HepG2 (cell line): ENCODE results near the gene ANKRD29. TPM values are rescaled to one million over a fixed set of nuclear protein-coding genes. Genes with fewer than 3 reads are reported as not detected.

Experiments
- ATAC-seq: fragments of 200-7000 bp; cut with Tn5 transposase; 3 replicates; pipeline ENCODE4 v1.9.1; 2020; ENCODE audit warnings: mild to moderate bottlenecking, moderate library complexity
- BruUV-seq: library from RNA; stranded (reverse); fragments of 400-500 nt; replicated peaks from 2 replicates; lab custom pipeline; 2021; lab: Mats Ljungman, UMichigan
- CTCF ChIA-PET: fragments of 300-600 bp; formaldehyde crosslinking; extraction: SDS; loops from one replicate; lab custom pipeline; 2021; ENCODE audit warnings: low total read pairs, inconsistent platforms, low intra/inter-chr PET ratio; lab: Yijun Ruan, JAX
- POLR2A ChIA-PET: fragments of 350-600 bp; sonication (Branson Sonifier 250); formaldehyde crosslinking; loops from one replicate; lab custom pipeline; 2020; ENCODE audit warnings: antibody characterized with exemption, inconsistent platforms; lab: Yijun Ruan, JAX
- DNase-seq: peaks from one replicate; pipeline ENCODE4 v3.0.0-alpha.2; 2015; ENCODE audit warnings: low spot score
- FAIRE-seq: peaks from 3 replicates; lab custom pipeline; 2011; peaks lifted over from hg19 to GRCh38; lab: Jason Lieb, UNC
- H2AFZ ChIP-seq: one replicate; pipeline ENCODE4 v1.6.1; 2011; ENCODE audit warnings: low read length, inconsistent platforms
- H3K27ac ChIP-seq: fragments of 300-600 bp; 3 replicates; pipeline ENCODE4 v1.8.0; 2011; ENCODE audit warnings: mixed run types, mild to moderate bottlenecking, mixed read lengths, low read length, inconsistent platforms; ENCODE audit not compliant: insufficient read depth; ENCODE audit errors: extremely low read length
- H3K27me3 ChIP-seq, 2 experiments: fragments of 200-600 bp in 1 of 2; 2 replicates in 1 of 2; 3 replicates in 1 of 2; pipeline versions ENCODE4 v1.6.0 to v1.8.0; 2011; ENCODE audit warnings: low read length in 2 of 2, mild to moderate bottlenecking in 2 of 2, moderate library complexity in 2 of 2, inconsistent platforms in 1 of 2; ENCODE audit not compliant: insufficient read depth in 2 of 2, control insufficient read depth in 1 of 2
- H3K36me3 ChIP-seq, 2 experiments: fragments of 200-600 bp in 1 of 2; replicated peaks in 1 of 2; 2 replicates in 1 of 2; 3 replicates in 1 of 2; pipeline versions ENCODE4 v1.5.1 to v1.8.0; 2011; ENCODE audit warnings: low read length in 2 of 2, inconsistent platforms in 1 of 2; ENCODE audit not compliant: insufficient read depth in 2 of 2, control insufficient read depth in 1 of 2
- H3K4me1 ChIP-seq: 2 replicates; pipeline ENCODE4 v1.5.1; 2012; ENCODE audit warnings: low read length, inconsistent platforms; ENCODE audit not compliant: insufficient read depth
- H3K4me2 ChIP-seq: 2 replicates; pipeline ENCODE4 v1.6.0; 2011; ENCODE audit warnings: low read depth, low read length, inconsistent platforms
- H3K4me3 ChIP-seq, 3 experiments: fragments of 200-600 bp in 1 of 3; sonication (generic), shearing (Covaris generic) in 1 of 3; replicated peaks in 1 of 3; 2 replicates each; pipeline ENCODE4 v1.5.1; 2011 to 2016; ENCODE audit warnings: low read length in 3 of 3, inconsistent platforms in 2 of 3, low read depth in 2 of 3, mild to moderate bottlenecking in 2 of 3, control low read depth in 1 of 3, mixed read lengths in 1 of 3; ENCODE audit not compliant: insufficient read depth in 1 of 3
- H3K79me2 ChIP-seq: one replicate; pipeline ENCODE4 v1.6.1; 2011; ENCODE audit warnings: low read length, inconsistent platforms; ENCODE audit not compliant: insufficient read depth
- H3K9ac ChIP-seq: 2 replicates; pipeline ENCODE4 v1.6.0; 2011; ENCODE audit warnings: mild to moderate bottlenecking, low read depth, low read length, inconsistent platforms; ENCODE audit not compliant: insufficient read depth
- H3K9me3 ChIP-seq: 2 replicates; pipeline ENCODE4 v1.5.1; 2012; ENCODE audit warnings: mild to moderate bottlenecking, low read length
- H4K20me1 ChIP-seq: 2 replicates; pipeline ENCODE4 v1.6.0; 2011; ENCODE audit warnings: inconsistent platforms, mild to moderate bottlenecking, low read length, moderate library complexity; ENCODE audit not compliant: insufficient read depth
- CCDC6 ChIP-seq: sonication (generic); formaldehyde crosslinking; IDR thresholded peaks from 2 replicates; pipeline ENCODE4 v1.8.1; 2022; ENCODE audit warnings: mild to moderate bottlenecking, missing genetic modification reagents, moderate library complexity
- FOXK2 ChIP-seq: fragments of 450-650 bp; IDR thresholded peaks from 2 replicates; pipeline ENCODE4 v1.6.1; 2016
- MAFF ChIP-seq: IDR thresholded peaks from 2 replicates; pipeline ENCODE4 v1.6.1; 2011; ENCODE audit warnings: low read depth, low read length, improper control_type of control experiment
- NR2F6 ChIP-seq, 2 experiments: IDR thresholded peaks; 2 replicates each; pipeline ENCODE4 v1.6.1; 2016; ENCODE audit warnings: antibody characterized with exemption in 1 of 2, mild to moderate bottlenecking in 1 of 2
- RBM39 ChIP-seq: fragments of 200-400 bp; formaldehyde crosslinking; IDR thresholded peaks from one replicate; pipeline ENCODE4 v1.6.1; 2018; ENCODE audit warnings: antibody characterized with exemption, mild to moderate bottlenecking, low read depth, low read length; ENCODE audit not compliant: poor library complexity, severe bottlenecking
- SALL1 ChIP-seq: sonication (generic); formaldehyde crosslinking; IDR thresholded peaks from 2 replicates; pipeline ENCODE4 v1.8.0; 2022; ENCODE audit warnings: mild to moderate bottlenecking, missing genetic modification reagents
- SNRNP70 ChIP-seq: fragments of 200-400 bp; formaldehyde crosslinking; IDR thresholded peaks from 2 replicates; pipeline ENCODE4 v1.6.1; 2017; ENCODE audit warnings: mild to moderate bottlenecking, low read depth, low read length, moderate library complexity
- TARDBP ChIP-seq: sonication (generic); formaldehyde crosslinking; IDR thresholded peaks from 2 replicates; pipeline ENCODE4 v1.8.0; 2022; ENCODE audit warnings: mild to moderate bottlenecking, missing genetic modification reagents
- ZBTB38 ChIP-seq: sonication (generic); formaldehyde crosslinking; IDR thresholded peaks from 2 replicates; pipeline ENCODE4 v1.5.1; 2020; ENCODE audit warnings: mild to moderate bottlenecking, missing genetic modification reagents
- ZBTB8A ChIP-seq: sonication (generic); formaldehyde crosslinking; IDR thresholded peaks from 2 replicates; pipeline ENCODE4 v1.4.0; 2020; ENCODE audit warnings: mild to moderate bottlenecking, low read depth, missing genetic modification reagents, borderline replicate concordance
- ZNF383 ChIP-seq: sonication (generic); formaldehyde crosslinking; IDR thresholded peaks from 2 replicates; pipeline ENCODE4 v1.4.0; 2020; ENCODE audit warnings: missing genetic modification reagents, mild to moderate bottlenecking, borderline replicate concordance
- ZNF572 ChIP-seq: sonication (generic); formaldehyde crosslinking; IDR thresholded peaks from 2 replicates; pipeline ENCODE4 v1.5.1; 2020; ENCODE audit warnings: mild to moderate bottlenecking, missing genetic modification reagents
- ZNF7 ChIP-seq: IDR thresholded peaks from 2 replicates; pipeline ENCODE4 v1.6.1; 2016; ENCODE audit warnings: missing biosample characterization, missing genetic modification reagents
- ZNF709 ChIP-seq: sonication (generic); formaldehyde crosslinking; IDR thresholded peaks from 2 replicates; pipeline ENCODE4 v1.5.0; 2020; ENCODE audit warnings: mild to moderate bottlenecking, missing genetic modification reagents
- ZNF879 ChIP-seq: sonication (generic); formaldehyde crosslinking; IDR thresholded peaks from 2 replicates; pipeline ENCODE4 v1.8.1; 2023; ENCODE audit warnings: missing genetic modification reagents
- WGBS: methylation state at CpG from one replicate; pipeline ENCODE4 v1.1.6; 2017; ENCODE audit warnings: low lambda C conversion rate; 5-methylcytosine and 5-hydroxymethylcytosine counted together
- in situ Hi-C: cut with HindIII; loops from 2 replicates; pipeline ENCODE4 v1.10.0; 2017; ENCODE audit warnings: low pct_unique_long_range_greater_than_20kb; ENCODE audit not compliant: extremely low pct_ligation_motif_present
- intact Hi-C: fragments of 100-400 bp; cut with micrococcal nuclease; formaldehyde crosslinking; loops from one replicate; pipeline ENCODE4 v1.10.0; 2022; ENCODE audit not compliant: unreplicated experiment
- polyA plus RNA-seq, 8 experiments: library from polyadenylated mRNA; depleted of rRNA in 3 of 8; stranded (reverse) in 7 of 8; unstranded in 1 of 8; fragments of >200 nt; fragmentation: Illumina TruSeq in 4 of 8; extraction: Trizol in 4 of 8; gene quantifications; 2 replicates each; pipeline versions ENCODE4 v1.2.1 to v1.2.3, GENCODE V29; 2011 to 2016; ENCODE audit warnings: low read depth in 4 of 8, missing spikeins in 1 of 8, mixed read lengths in 1 of 8; ENCODE audit not compliant: insufficient read depth in 1 of 8
- total RNA-seq, 5 experiments: library from RNA; depleted of rRNA; stranded (reverse); fragments of >200 nt; fragmentation: Illumina TruSeq; extraction: Trizol; gene quantifications; 2 replicates each; pipeline ENCODE4 v1.2.3, GENCODE V29; 2016; ENCODE audit warnings: low read depth in 1 of 5
- TF ChIP-seq, protein P1 (sequence below): sonication (generic); formaldehyde crosslinking; IDR thresholded peaks from 2 replicates; pipeline ENCODE4 v1.4.0; 2020; ENCODE audit warnings: low read depth, mild to moderate bottlenecking, missing genetic modification reagents
- TF ChIP-seq, protein P2 (sequence below): IDR thresholded peaks from 2 replicates; pipeline ENCODE4 v1.6.1; 2016; ENCODE audit warnings: low read depth, control low read depth
- TF ChIP-seq, protein P3 (sequence below): fragments of 450-650 bp; IDR thresholded peaks from 2 replicates; pipeline ENCODE4 v1.6.1; 2017

ANKRD29 gene
- total and polyA plus RNA-seq, 2 of the 13 experiments (the other 11 are each of a cell fraction or from before 2014, with no cell fraction given) = not detected

DNA sequence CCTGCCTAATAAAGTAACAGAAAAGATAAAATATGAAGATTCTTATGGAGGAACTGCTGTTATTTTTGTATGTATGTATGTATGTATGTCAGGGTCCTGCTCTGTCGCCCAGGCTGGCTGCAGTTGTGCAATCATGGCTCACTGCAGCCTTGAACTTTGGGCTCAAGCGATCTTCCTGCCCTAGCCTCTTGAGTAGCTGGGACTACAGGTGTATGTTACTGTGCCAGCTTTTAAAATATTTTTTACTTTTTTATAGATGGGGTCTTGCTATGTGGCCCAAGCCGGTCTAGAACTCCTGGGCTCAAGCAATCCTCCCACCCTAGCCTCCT lies 26.7 kb downstream of the ANKRD29 start (continued):
- no peak for TF ChIP-seq NR2F6 (IDR thresholded peaks at IDR 0.05)
- peak; percentile 37; the same call in 1 of the 2 replicates for TF ChIP-seq NR2F6 (CRISPR knock-in tag; IDR thresholded peaks at IDR 0.05)
- TF ChIP-seq ZNF7 (CRISPR knock-in tag) = peak; percentile 19; the same call in 1 of the 2 replicates
- TF ChIP-seq, protein P1, sequence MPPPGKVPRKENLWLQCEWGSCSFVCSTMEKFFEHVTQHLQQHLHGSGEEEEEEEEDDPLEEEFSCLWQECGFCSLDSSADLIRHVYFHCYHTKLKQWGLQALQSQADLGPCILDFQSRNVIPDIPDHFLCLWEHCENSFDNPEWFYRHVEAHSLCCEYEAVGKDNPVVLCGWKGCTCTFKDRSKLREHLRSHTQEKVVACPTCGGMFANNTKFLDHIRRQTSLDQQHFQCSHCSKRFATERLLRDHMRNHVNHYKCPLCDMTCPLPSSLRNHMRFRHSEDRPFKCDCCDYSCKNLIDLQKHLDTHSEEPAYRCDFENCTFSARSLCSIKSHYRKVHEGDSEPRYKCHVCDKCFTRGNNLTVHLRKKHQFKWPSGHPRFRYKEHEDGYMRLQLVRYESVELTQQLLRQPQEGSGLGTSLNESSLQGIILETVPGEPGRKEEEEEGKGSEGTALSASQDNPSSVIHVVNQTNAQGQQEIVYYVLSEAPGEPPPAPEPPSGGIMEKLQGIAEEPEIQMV = no peak
- TF ChIP-seq ZBTB38 (CRISPR knock-in tag) = no peak
- TF ChIP-seq RBM39 = no peak
- no peak for TF ChIP-seq ZNF879 (CRISPR knock-in tag)

DNA sequence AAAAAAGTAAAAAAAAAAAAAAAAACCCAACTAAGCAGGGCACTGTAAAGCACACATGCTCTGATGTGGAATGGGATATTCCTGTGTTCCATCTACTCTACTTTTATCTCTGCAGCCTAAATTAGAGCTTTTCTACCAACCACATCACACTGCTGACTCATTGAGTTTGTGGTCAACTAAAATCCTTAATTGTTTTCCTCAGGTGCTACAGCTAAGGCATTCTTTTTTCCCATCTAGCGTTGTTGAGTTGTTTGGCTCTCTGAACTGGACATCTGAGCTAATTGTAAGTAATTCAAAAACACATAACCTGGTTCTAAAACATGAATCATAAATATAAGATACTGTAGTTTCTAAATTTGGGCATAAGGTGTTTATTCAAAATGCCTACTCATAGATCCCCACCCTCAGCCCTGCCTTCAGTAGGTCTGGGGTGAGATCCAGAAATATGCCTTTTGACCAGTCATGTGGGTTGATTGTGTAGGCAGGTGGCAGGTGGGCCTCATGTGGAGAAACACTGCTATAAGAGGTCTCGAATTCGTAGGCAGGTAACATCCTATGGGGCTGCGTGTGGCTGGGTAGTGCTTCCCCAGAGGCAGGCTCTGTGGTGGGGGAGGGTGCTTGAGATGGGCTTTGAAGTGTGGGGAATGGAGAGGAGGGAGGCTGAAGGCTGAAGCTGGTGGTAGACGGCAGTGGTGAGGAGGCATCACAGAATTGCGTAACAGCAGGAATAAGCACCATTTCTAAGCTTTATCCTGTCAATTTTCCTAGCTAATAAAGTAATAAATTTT lies 27.2 kb downstream of the ANKRD29 start:
- Histone ChIP-seq H3K9me3 (no peaks in the 10 kb centered on the region), H3K4me1 (peaks cover 24% of the 10 kb centered on the region), H3K9ac (no peak overlapping the region), H3K79me2 (no peaks in the 10 kb centered on the region), H2AFZ (no peak overlapping the region), H3K27ac (no peak overlapping the region), H3K4me2 (peak overlapping the region; percentile 58), H3K4me3 (peak overlapping the region in 1 of 3 experiments; percentile 12; a peak in 2 of 6 replicates), H4K20me1 (no peaks in the 10 kb centered on the region), H3K27me3 (no peaks in the 10 kb centered on the region), H3K36me3 (no peaks in the 10 kb centered on the region)
- CTCF ChIA-PET = no interaction called here
- 27% methylated on average over 6 of the region's 6 CpGs for WGBS
- no peak for DNase-seq
- FAIRE-seq = no peak
- peak; percentile 69 for ATAC-seq
- in situ Hi-C loops (no loop called here), intact Hi-C loops (no loop called here)
- POLR2A ChIA-PET = no interaction called here
- no TSS peak for BruUV-seq
- TF ChIP-seq TARDBP (CRISPR knock-in tag) = no peak
- no peak for TF ChIP-seq CCDC6 (CRISPR knock-in tag)
- TF ChIP-seq FOXK2 = no peak
- TF ChIP-seq, protein P2, sequence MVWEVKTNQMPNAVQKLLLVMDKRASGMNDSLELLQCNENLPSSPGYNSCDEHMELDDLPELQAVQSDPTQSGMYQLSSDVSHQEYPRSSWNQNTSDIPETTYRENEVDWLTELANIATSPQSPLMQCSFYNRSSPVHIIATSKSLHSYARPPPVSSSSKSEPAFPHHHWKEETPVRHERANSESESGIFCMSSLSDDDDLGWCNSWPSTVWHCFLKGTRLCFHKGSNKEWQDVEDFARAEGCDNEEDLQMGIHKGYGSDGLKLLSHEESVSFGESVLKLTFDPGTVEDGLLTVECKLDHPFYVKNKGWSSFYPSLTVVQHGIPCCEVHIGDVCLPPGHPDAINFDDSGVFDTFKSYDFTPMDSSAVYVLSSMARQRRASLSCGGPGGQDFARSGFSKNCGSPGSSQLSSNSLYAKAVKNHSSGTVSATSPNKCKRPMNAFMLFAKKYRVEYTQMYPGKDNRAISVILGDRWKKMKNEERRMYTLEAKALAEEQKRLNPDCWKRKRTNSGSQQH (CRISPR knock-in tag) = no peak
- no peak for TF ChIP-seq ZBTB8A
- no peak for TF ChIP-seq ZNF383 (CRISPR knock-in tag)
- no peak for TF ChIP-seq ZNF709
- no peak for TF ChIP-seq MAFF
- TF ChIP-seq, protein P3, sequence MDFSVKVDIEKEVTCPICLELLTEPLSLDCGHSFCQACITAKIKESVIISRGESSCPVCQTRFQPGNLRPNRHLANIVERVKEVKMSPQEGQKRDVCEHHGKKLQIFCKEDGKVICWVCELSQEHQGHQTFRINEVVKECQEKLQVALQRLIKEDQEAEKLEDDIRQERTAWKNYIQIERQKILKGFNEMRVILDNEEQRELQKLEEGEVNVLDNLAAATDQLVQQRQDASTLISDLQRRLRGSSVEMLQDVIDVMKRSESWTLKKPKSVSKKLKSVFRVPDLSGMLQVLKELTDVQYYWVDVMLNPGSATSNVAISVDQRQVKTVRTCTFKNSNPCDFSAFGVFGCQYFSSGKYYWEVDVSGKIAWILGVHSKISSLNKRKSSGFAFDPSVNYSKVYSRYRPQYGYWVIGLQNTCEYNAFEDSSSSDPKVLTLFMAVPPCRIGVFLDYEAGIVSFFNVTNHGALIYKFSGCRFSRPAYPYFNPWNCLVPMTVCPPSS = no peak
- TF ChIP-seq ZNF572 (CRISPR knock-in tag) = no peak
- TF ChIP-seq SALL1 (CRISPR knock-in tag) = peak; percentile 22; the same call in 1 of the 2 replicates
- no peak for TF ChIP-seq SNRNP70
